Measurements from ENCODE around the gene INTS1.

- TF ChIP-seq CTCF (IDR thresholded peaks at IDR 0.05) (no peak), EP300 (IDR thresholded peaks at IDR 0.05) (no peak), POLR2A (IDR thresholded peaks at IDR 0.05) (no peak)
These were observed 25.4 kb upstream of the INTS1 start for GRCh38 chr7:1529383-1530116.
